GM23248 (cell line): ENCODE results near the gene LSM3. TPM values are rescaled to one million over a fixed set of nuclear protein-coding genes. Genes with fewer than 3 reads are reported as not detected.
A peak's percentile ranks its signal among the peaks of the same experiment; 100 is the strongest.

Experiments
- DNase-seq: peaks from one replicate; pipeline ENCODE4 v3.0.0-alpha.2; 2015
- H2AFZ ChIP-seq: fragments of 200-600 bp; sonication (generic); 2 replicates; pipeline ENCODE4 v1.6.1; 2016; ENCODE audit warnings: antibody characterized with exemption
- H3F3A ChIP-seq: fragments of 200-600 bp; sonication (generic); 2 replicates; pipeline ENCODE4 v1.6.1; 2016; ENCODE audit warnings: mild to moderate bottlenecking, antibody characterized with exemption, mixed run types; ENCODE audit not compliant: insufficient read depth
- H3K27ac ChIP-seq: fragments of 200-600 bp; sonication (generic); 2 replicates; pipeline ENCODE4 v1.5.1; 2016; ENCODE audit warnings: mild to moderate bottlenecking
- H3K27me3 ChIP-seq: fragments of 200-600 bp; sonication (generic); replicated peaks from 2 replicates; pipeline ENCODE4 v1.6.1; 2016; ENCODE audit warnings: mild to moderate bottlenecking; ENCODE audit not compliant: insufficient read depth
- H3K36me3 ChIP-seq: fragments of 200-600 bp; sonication (generic); 2 replicates; pipeline ENCODE4 v1.6.1; 2016; ENCODE audit warnings: low read depth, mild to moderate bottlenecking
- H3K4me1 ChIP-seq: fragments of 200-600 bp; sonication (generic); 2 replicates; pipeline ENCODE4 v1.6.1; 2016; ENCODE audit warnings: mild to moderate bottlenecking; ENCODE audit not compliant: insufficient read depth
- H3K4me2 ChIP-seq: fragments of 200-600 bp; sonication (generic); one replicate; pipeline ENCODE4 v1.6.1; 2016; ENCODE audit warnings: mild to moderate bottlenecking; ENCODE audit not compliant: unreplicated experiment
- H3K4me3 ChIP-seq: fragments of 200-600 bp; sonication (generic); 2 replicates; pipeline ENCODE4 v1.5.1; 2016; ENCODE audit warnings: mild to moderate bottlenecking
- H3K79me2 ChIP-seq: fragments of 200-600 bp; sonication (generic); 2 replicates; pipeline ENCODE4 v1.6.1; 2016; ENCODE audit warnings: mild to moderate bottlenecking; ENCODE audit not compliant: insufficient read depth
- H3K9ac ChIP-seq: fragments of 200-600 bp; sonication (generic); 2 replicates; pipeline ENCODE4 v1.6.1; 2016; ENCODE audit warnings: mild to moderate bottlenecking
- H3K9me2 ChIP-seq: fragments of 200-600 bp; sonication (generic); 2 replicates; pipeline ENCODE4 v1.6.1; 2016; ENCODE audit warnings: mixed run types, mild to moderate bottlenecking, moderate library complexity; ENCODE audit not compliant: insufficient read depth
- H3K9me3 ChIP-seq: fragments of 200-600 bp; sonication (generic); one replicate; pipeline ENCODE4 v1.6.1; 2017; ENCODE audit warnings: low read depth
- H4K20me1 ChIP-seq: fragments of 200-600 bp; sonication (generic); 2 replicates; pipeline ENCODE4 v1.6.0; 2016; ENCODE audit not compliant: insufficient read depth
- EZH2 ChIP-seq: fragments of 200-600 bp; sonication (generic); IDR thresholded peaks from 2 replicates; pipeline ENCODE4 v1.6.1; 2018; ENCODE audit warnings: antibody characterized with exemption, mild to moderate bottlenecking; ENCODE audit not compliant: insufficient read depth, poor library complexity, severe bottlenecking
- EZH2phosphoT487 ChIP-seq: fragments of 200-600 bp; sonication (generic); IDR thresholded peaks from 2 replicates; pipeline ENCODE4 v1.6.1; 2018; ENCODE audit warnings: antibody characterized with exemption, moderate library complexity, mild to moderate bottlenecking, low read depth; ENCODE audit not compliant: insufficient read depth
- WGBS, 2 experiments: methylation state at CpG; one replicate each; pipeline ENCODE4 v1.1.6; 2015 to 2017; ENCODE audit warnings: low lambda C conversion rate in 2 of 2, low coverage in 1 of 2; ENCODE audit errors: missing lambda C conversion rate in 2 of 2; 5-methylcytosine and 5-hydroxymethylcytosine counted together
- in situ Hi-C: fragments of 300-500 bp; cut with MboI; formaldehyde crosslinking; loops from 2 replicates; pipeline ENCODE4 v1.15.0; 2020
- polyA plus RNA-seq: library from polyadenylated mRNA; unstranded; fragments of >200 nt; fragmentation: Nextera tagmentation; extraction: Ambion mirVana; gene quantifications from 2 replicates; pipeline ENCODE4 v1.2.1, GENCODE V29; 2016
- total RNA-seq: library from RNA; depleted of rRNA; stranded (reverse); fragments of >200 nt; shearing (Covaris generic); gene quantifications from 2 replicates; pipeline ENCODE4 v1.2.3, GENCODE V29; 2014

The LSM3 gene
- total and polyA plus RNA-seq, 2 experiments from 2014 or later, result 9.4 to 32.3 TPM

GRCh38 chr3:14222457-14222856, 43.8 kb downstream of the LSM3 start:
- Histone ChIP-seq H3K9ac (no peak overlapping the region), H3F3A (no peaks in the 10 kb centered on the region), H4K20me1 (no peaks in the 10 kb centered on the region), H3K4me1 (peaks cover 9% of the 10 kb centered on the region; the same call in 1 of the 2 replicates), H3K4me3 (no peak overlapping the region), H3K9me3 (peaks cover 4% of the 10 kb centered on the region), H3K27me3 (no peaks in the 10 kb centered on the region), H3K27ac (no peak overlapping the region), H2AFZ (no peak overlapping the region), H3K36me3 (no peaks in the 10 kb centered on the region), H3K79me2 (no peaks in the 10 kb centered on the region), H3K9me2 (no peaks in the 10 kb centered on the region), H3K4me2 (no peak overlapping the region)
- in situ Hi-C loops, result no loop called here
- no peak for TF ChIP-seq EZH2
- TF ChIP-seq EZH2phosphoT487, result no peak
- 0% methylated on average over 1 of the region's 1 CpG for WGBS, 2 experiments
- no peak for DNase-seq

GRCh38 chr3:14222900-14223594, 44.4 kb downstream of the LSM3 start:
- H4K20me1 ChIP-seq, result no peaks in the 10 kb centered on the region
- no peak for DNase-seq
- no peaks in the 10 kb centered on the region for H3K27me3 ChIP-seq
- in situ Hi-C loops, result no loop called here
- H3K9me2 ChIP-seq, result no peaks in the 10 kb centered on the region
- H3K9me3 ChIP-seq, result peaks cover 4% of the 10 kb centered on the region
- H3K4me1 ChIP-seq, result peaks cover 12% of the 10 kb centered on the region; the same call in 1 of the 2 replicates
- no peaks in the 10 kb centered on the region for H3F3A ChIP-seq
- H3K79me2 ChIP-seq, result no peaks in the 10 kb centered on the region
- H3K4me2 ChIP-seq, result no peak overlapping the region
- 79% methylated on average over 3 of the region's 3 CpGs for WGBS, 2 experiments
- H2AFZ ChIP-seq, result no peak overlapping the region
- TF ChIP-seq EZH2 (no peak), EZH2phosphoT487 (no peak)
- no peaks in the 10 kb centered on the region for H3K36me3 ChIP-seq
- no peak overlapping the region for H3K9ac ChIP-seq
- no peak overlapping the region for H3K4me3 ChIP-seq
- no peak overlapping the region for H3K27ac ChIP-seq

GRCh38 chr3:14223595-14223994, 45.0 kb downstream of the LSM3 start:
- Histone ChIP-seq H3K4me3 (no peak overlapping the region), H3F3A (no peaks in the 10 kb centered on the region), H3K36me3 (no peaks in the 10 kb centered on the region), H4K20me1 (no peaks in the 10 kb centered on the region), H3K27me3 (no peaks in the 10 kb centered on the region), H2AFZ (no peak overlapping the region), H3K79me2 (no peaks in the 10 kb centered on the region), H3K9me3 (peaks cover 4% of the 10 kb centered on the region), H3K27ac (no peak overlapping the region), H3K9ac (no peak overlapping the region), H3K4me1 (peaks cover 12% of the 10 kb centered on the region; the same call in 1 of the 2 replicates), H3K9me2 (no peaks in the 10 kb centered on the region), H3K4me2 (no peak overlapping the region)
- in situ Hi-C loops, result no loop called here
- DNase-seq, result no peak
- TF ChIP-seq EZH2 (no peak), EZH2phosphoT487 (no peak)
- WGBS, 2 experiments, result 50 to 59% methylated on average over 1 of the region's 1 CpG

- Histone ChIP-seq H3K36me3 (no peaks in the 10 kb centered on the region), H3K27me3 (no peaks in the 10 kb centered on the region), H3F3A (no peaks in the 10 kb centered on the region), H3K4me3 (no peak overlapping the region), H2AFZ (no peak overlapping the region), H3K27ac (no peak overlapping the region), H3K9ac (no peak overlapping the region), H3K79me2 (no peaks in the 10 kb centered on the region), H3K9me2 (no peaks in the 10 kb centered on the region), H3K4me1 (peaks cover 12% of the 10 kb centered on the region; the same call in 1 of the 2 replicates), H3K9me3 (peaks cover 4% of the 10 kb centered on the region), H3K4me2 (no peak overlapping the region), H4K20me1 (no peaks in the 10 kb centered on the region)
- in situ Hi-C loops, result no loop called here
- WGBS, 2 experiments, result 41 to 55% methylated on average over 6 of the region's 6 CpGs
- peak; percentile 42 for DNase-seq
- TF ChIP-seq EZH2 (no peak), EZH2phosphoT487 (no peak)
Measured at GRCh38 chr3:14224895-14225294, 46.3 kb downstream of the LSM3 start.
